H1 (cell line): Measurements from ENCODE around the gene ETNK1. TPM values are rescaled to one million over a fixed set of nuclear protein-coding genes. Genes with fewer than 3 reads are reported as not detected.

Experiments
- BCL11A ChIP-seq, 2 experiments: IDR thresholded peaks; one replicate each; pipeline ENCODE4 v1.6.1; 2011; ENCODE audit warnings: low read depth in 2 of 2, low read length in 2 of 2, mild to moderate bottlenecking in 2 of 2
- GABPA ChIP-seq: IDR thresholded peaks from 2 replicates; pipeline ENCODE4 v1.6.1; 2011; ENCODE audit warnings: mild to moderate bottlenecking, low read length, moderate library complexity, borderline replicate concordance; ENCODE audit not compliant: insufficient read depth
- SAP30 ChIP-seq: fragments of 300-600 bp; sonication (generic); IDR thresholded peaks from 2 replicates; pipeline ENCODE4 v1.7.1; 2012; ENCODE audit warnings: low read length, moderate library complexity, mild to moderate bottlenecking, inconsistent platforms; ENCODE audit not compliant: insufficient read depth, insufficient replicate concordance
- polyA plus RNA-seq, 7 experiments: library from polyadenylated mRNA; depleted of rRNA in 3 of 7; stranded (reverse) in 5 of 7; unstranded in 2 of 7; fragments of >200 nt in 5 of 7; fragments of 200-250 nt in 2 of 7; gene quantifications; 1 replicate in 5 of 7; 2 replicates in 1 of 7; 4 replicates in 1 of 7; pipeline versions ENCODE4 v1.2.1 to v1.2.3, GENCODE V29; 2011 to 2013; ENCODE audit warnings: missing spikeins in 2 of 7, mixed read lengths in 2 of 7
- total RNA-seq: library from RNA; stranded (reverse); fragmentation: NEBNext Ultra II Directional; extraction: Animal tissue kit (Norgen Biotek cat#: 25700); gene quantifications from 2 replicates; pipeline ENCODE4 v1.2.1, GENCODE V29; 2021

ETNK1 gene
- total and polyA plus RNA-seq, 2 of the 8 experiments (the other 6 are each of a cell fraction or from before 2014, with no cell fraction given): 11.6 to 82.7 TPM

- TF ChIP-seq GABPA (no peak), BCL11A (IDR thresholded peaks at IDR 0.05; ENCODE audit: low read depth in 2 of 2, low read length in 2 of 2) (no peak), SAP30 (no peak)
- TF ChIP-seq, all 59 proteins: peak for 0
These were observed 43.5 kb downstream of the ETNK1 start (continued) for GRCh38 chr12:22668441-22668840.
